SK-N-SH (cell line): ENCODE measurements around the gene BTN3A1. TPM values are rescaled to one million over a fixed set of nuclear protein-coding genes. Genes with fewer than 3 reads are reported as not detected.

Source experiments
- CTCF ChIA-PET: fragments of 300-600, 350-600 bp; formaldehyde crosslinking; extraction: SDS; loops from one replicate; lab custom pipeline; 2021; lab: Yijun Ruan, JAX
- POLR2A ChIA-PET: fragments of 350-600 bp; sonication (Branson Sonifier 250); formaldehyde crosslinking; extraction: SDS; loops from one replicate; lab custom pipeline; 2020; ENCODE audit warnings: antibody characterized with exemption, inconsistent platforms; lab: Yijun Ruan, JAX
- DNase-seq: peaks from one replicate; pipeline ENCODE4 v3.0.0; 2012
- H2AFZ ChIP-seq: fragments of 200-600 bp; sonication (generic); 2 replicates; pipeline ENCODE4 v1.8.1; 2016; ENCODE audit warnings: antibody characterized with exemption, mild to moderate bottlenecking, low read depth
- H3F3A ChIP-seq: fragments of 200-600 bp; sonication (generic); replicated peaks from 2 replicates; pipeline ENCODE3; 2016; ENCODE audit warnings: antibody characterized with exemption, mild to moderate bottlenecking; ENCODE audit not compliant: insufficient read depth
- H3K27ac ChIP-seq, 2 experiments: fragments of 200-500 bp in 1 of 2; fragments of 200-600 bp in 1 of 2; sonication (Bioruptor generic) in 1 of 2; sonication (generic), shearing (Covaris generic) in 1 of 2; 2 replicates each; pipeline versions ENCODE4 v1.5.1 to v1.6.1; 2014 to 2016; ENCODE audit warnings: low read depth in 2 of 2, inconsistent platforms in 1 of 2, low read length in 1 of 2, mild to moderate bottlenecking in 1 of 2, mixed read lengths in 1 of 2
- H3K27me3 ChIP-seq: fragments of 200-600 bp; sonication (generic), shearing (Covaris generic); 2 replicates; pipeline ENCODE4 v1.6.1; 2016; ENCODE audit warnings: mixed run types; ENCODE audit not compliant: insufficient read depth
- H3K36me3 ChIP-seq, 2 experiments: fragments of 200-500 bp in 1 of 2; fragments of 200-600 bp in 1 of 2; sonication (Bioruptor generic) in 1 of 2; sonication (generic) in 1 of 2; replicated peaks in 1 of 2; 2 replicates each; pipeline versions ENCODE3 to v1.5.1; 2014 to 2016; ENCODE audit warnings: low read length in 1 of 2, mild to moderate bottlenecking in 1 of 2; ENCODE audit not compliant: insufficient read depth in 2 of 2, control insufficient read depth in 1 of 2
- H3K4me1 ChIP-seq, 2 experiments: fragments of 200-500 bp in 1 of 2; fragments of 200-600 bp in 1 of 2; sonication (Bioruptor generic) in 1 of 2; sonication (generic), shearing (Covaris generic) in 1 of 2; 2 replicates each; pipeline versions ENCODE4 v1.5.1 to v1.6.1; 2014 to 2016; ENCODE audit warnings: low read depth in 1 of 2, low read length in 1 of 2, mixed run types in 1 of 2; ENCODE audit not compliant: insufficient read depth in 2 of 2, control insufficient read depth in 1 of 2
- H3K4me2 ChIP-seq: fragments of 200-600 bp; sonication (generic), shearing (Covaris generic); 2 replicates; pipeline ENCODE4 v1.6.1; 2017; ENCODE audit warnings: mixed run types
- H3K4me3 ChIP-seq, 2 experiments: fragments of 200-500 bp in 1 of 2; fragments of 200-600 bp in 1 of 2; sonication (Bioruptor generic) in 1 of 2; sonication (generic), shearing (Covaris generic) in 1 of 2; 2 replicates each; pipeline versions ENCODE4 v1.5.1 to v1.8.1; 2014 to 2016; ENCODE audit warnings: low read depth in 2 of 2, inconsistent platforms in 1 of 2, low read length in 1 of 2, mild to moderate bottlenecking in 1 of 2, mixed read lengths in 1 of 2, moderate library complexity in 1 of 2
- H3K79me2 ChIP-seq: fragments of 200-600 bp; sonication (generic); 2 replicates; pipeline ENCODE4 v1.8.1; 2017; ENCODE audit warnings: mild to moderate bottlenecking; ENCODE audit not compliant: insufficient read depth
- H3K9ac ChIP-seq: fragments of 200-600 bp; sonication (generic); 2 replicates; pipeline ENCODE4 v1.6.1; 2017; ENCODE audit warnings: mixed run types
- H3K9me2 ChIP-seq: fragments of 200-600 bp; sonication (generic); 2 replicates; pipeline ENCODE4 v1.6.1; 2017; ENCODE audit warnings: mixed run types
- H3K9me3 ChIP-seq: fragments of 200-600 bp; sonication (generic); 2 replicates; pipeline ENCODE4 v1.6.1; 2017; ENCODE audit warnings: mixed run types, mild to moderate bottlenecking, moderate library complexity
- H4K20me1 ChIP-seq: fragments of 200-600 bp; sonication (generic); 2 replicates; pipeline ENCODE4 v1.6.1; 2017; ENCODE audit warnings: mild to moderate bottlenecking, mixed run types; ENCODE audit not compliant: insufficient read depth
- CTCF ChIP-seq: fragments of 200-600 bp; sonication (generic); IDR thresholded peaks from 2 replicates; pipeline ENCODE4 v1.6.1; 2017; ENCODE audit warnings: antibody characterized with exemption, mild to moderate bottlenecking, moderate library complexity
- ELF1 ChIP-seq: IDR thresholded peaks from 2 replicates; pipeline ENCODE4 v1.4.0; 2012
- FOXJ3 ChIP-seq: sonication (generic); formaldehyde crosslinking; IDR thresholded peaks from 2 replicates; pipeline ENCODE4 v1.5.1; 2020; ENCODE audit warnings: mild to moderate bottlenecking, missing genetic modification reagents
- GABPA ChIP-seq: IDR thresholded peaks from 2 replicates; pipeline ENCODE4 v1.4.0; 2012; ENCODE audit warnings: low read depth, mild to moderate bottlenecking
- MEF2A ChIP-seq: IDR thresholded peaks from 2 replicates; pipeline ENCODE4 v1.4.0; 2012; ENCODE audit warnings: low read depth, borderline replicate concordance
- NFIC ChIP-seq: IDR thresholded peaks from 2 replicates; pipeline ENCODE4 v1.4.0; 2012; ENCODE audit warnings: borderline replicate concordance
- POLR2AphosphoS5 ChIP-seq: IDR thresholded peaks from 2 replicates; pipeline ENCODE4 v1.6.1; 2012; ENCODE audit warnings: low read depth, low read length
- RCOR1 ChIP-seq: fragments of 150-350 bp; IDR thresholded peaks from 2 replicates; pipeline ENCODE4 v1.6.1; 2017; ENCODE audit warnings: antibody characterized with exemption, low read length
- SIN3A ChIP-seq: IDR thresholded peaks from 2 replicates; pipeline ENCODE4 v1.6.1; 2012; ENCODE audit warnings: low read depth, mild to moderate bottlenecking, low read length, moderate library complexity, borderline replicate concordance
- SMC3 ChIP-seq: IDR thresholded peaks from 2 replicates; pipeline ENCODE4 v1.6.1; 2012; ENCODE audit warnings: low read depth, low read length, improper control_type of control experiment
- TEAD4 ChIP-seq: IDR thresholded peaks from 2 replicates; pipeline ENCODE4 v1.4.0; 2012; ENCODE audit warnings: mild to moderate bottlenecking, borderline replicate concordance; ENCODE audit not compliant: insufficient read depth
- YY1 ChIP-seq: IDR thresholded peaks from 2 replicates; pipeline ENCODE4 v1.4.0; 2012; ENCODE audit warnings: low read depth, mild to moderate bottlenecking
- WGBS: methylation state at CpG from one replicate; pipeline ENCODE4 v1.1.6; 2017; ENCODE audit warnings: low lambda C conversion rate; 5-methylcytosine and 5-hydroxymethylcytosine counted together
- polyA plus RNA-seq, 3 experiments: library from polyadenylated mRNA; depleted of rRNA; stranded (reverse); fragments of >200 nt; gene quantifications; 2 replicates each; pipeline ENCODE4 v1.2.3, GENCODE V29; 2012
- TF ChIP-seq, protein P1 (sequence below): IDR thresholded peaks from 2 replicates; pipeline ENCODE4 v1.6.1; 2012; ENCODE audit warnings: mild to moderate bottlenecking, low read depth, low read length, moderate library complexity
- TF ChIP-seq, protein P2 (sequence below): IDR thresholded peaks from 2 replicates; pipeline ENCODE4 v1.4.0; 2012; ENCODE audit warnings: low read depth, borderline replicate concordance
- TF ChIP-seq, protein P3 (sequence below): IDR thresholded peaks from 2 replicates; pipeline ENCODE4 v1.4.0; 2012; ENCODE audit warnings: low read depth, borderline replicate concordance
- TF ChIP-seq, protein P4 (sequence below): IDR thresholded peaks from 2 replicates; pipeline ENCODE4; 2012
- TF ChIP-seq, protein P5 (sequence below): fragments of 150-350 bp; IDR thresholded peaks from 2 replicates; pipeline ENCODE4 v1.6.1; 2016; ENCODE audit warnings: mild to moderate bottlenecking, low read depth, low read length

The BTN3A1 gene
- polyA plus RNA-seq, 1 of the 3 experiments (the other 2 are of a cell fraction): 14.2 TPM

DNA sequence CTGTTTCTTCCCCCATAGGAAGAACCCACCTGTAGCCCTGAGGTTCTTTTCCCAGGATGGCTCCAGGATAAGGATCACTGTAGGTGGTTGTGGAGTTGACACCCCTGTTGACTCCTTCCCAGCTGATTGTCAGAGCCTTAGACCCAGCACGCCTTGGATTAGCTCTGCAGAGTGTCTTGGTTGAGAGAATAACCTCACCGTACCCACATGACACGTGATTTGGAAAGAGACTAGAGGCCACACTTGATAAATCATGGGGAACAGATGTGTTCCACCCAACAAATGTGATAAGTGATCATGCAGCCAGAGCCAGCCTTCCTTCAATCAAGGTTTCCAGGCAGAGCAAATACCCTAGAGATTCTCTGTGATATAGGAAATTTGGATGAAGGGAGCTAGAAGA is 12.2 kb downstream of the BTN3A1 start:
- no peaks in the 10 kb centered on the region for H3K79me2 ChIP-seq
- H3K27me3 ChIP-seq: no peaks in the 10 kb centered on the region
- H3K4me1 ChIP-seq: no peaks in the 10 kb centered on the region
- H3K9me3 ChIP-seq: no peaks in the 10 kb centered on the region
- CTCF ChIA-PET: no interaction called here
- H3K36me3 ChIP-seq: peaks cover 0 to 23% of the 10 kb centered on the region in 2 experiments
- TF ChIP-seq POLR2AphosphoS5 (no peak), RCOR1 (no peak)
- POLR2A ChIA-PET: interaction anchor here (0.6 kb wide), 1 partner anchor 31 kb away, joined by 3 read pairs; no protein-coding TSS in a partner anchor
- no peaks in the 10 kb centered on the region for H3F3A ChIP-seq
- 83% methylated on average over 3 of the region's 3 CpGs for WGBS
- no peaks in the 10 kb centered on the region for H3K9me2 ChIP-seq
- H3K4me2 ChIP-seq: no peak overlapping the region
- no peak overlapping the region for H3K9ac ChIP-seq
- no peak for DNase-seq
- H3K4me3 ChIP-seq: no peak overlapping the region
- H3K27ac ChIP-seq: no peak overlapping the region
- H4K20me1 ChIP-seq: no peaks in the 10 kb centered on the region
- H2AFZ ChIP-seq: no peak overlapping the region

DNA sequence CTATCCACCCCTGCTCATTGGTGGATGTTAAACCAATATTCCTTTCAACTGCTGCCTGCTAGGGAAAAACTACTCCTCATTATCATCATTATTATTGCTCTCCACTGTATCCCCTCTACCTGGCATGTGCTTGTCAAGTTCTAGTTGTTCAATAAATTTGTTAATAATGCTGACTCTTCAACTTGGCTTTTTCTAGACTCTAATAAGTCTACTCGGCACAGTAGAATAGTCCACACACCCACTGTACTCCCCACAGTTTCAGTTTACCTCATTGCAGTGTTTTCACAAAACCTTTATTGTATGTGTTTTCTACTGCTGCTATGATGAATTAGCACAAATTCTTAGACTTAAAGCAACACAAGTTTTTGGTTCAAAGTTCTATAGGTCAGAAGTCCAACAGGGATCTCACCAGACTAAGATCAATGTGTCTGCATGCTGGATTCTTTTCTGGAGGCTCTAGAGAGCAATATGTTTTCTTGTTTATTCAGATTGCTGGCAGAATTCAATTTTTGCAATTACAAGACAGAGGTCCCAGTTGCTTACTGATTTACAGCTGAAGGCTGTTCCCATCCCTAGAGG is 13.1 kb downstream of the BTN3A1 start:
- POLR2A ChIA-PET: no interaction called here
- no peaks in the 10 kb centered on the region for H3K79me2 ChIP-seq
- CTCF ChIA-PET: no interaction called here
- H3K27me3 ChIP-seq: no peaks in the 10 kb centered on the region
- H3K36me3 ChIP-seq: peaks cover 0 to 18% of the 10 kb centered on the region in 2 experiments
- H3K4me2 ChIP-seq: no peak overlapping the region
- WGBS: 94% methylated on average over 1 of the region's 1 CpG
- no peaks in the 10 kb centered on the region for H3K9me2 ChIP-seq
- no peaks in the 10 kb centered on the region for H4K20me1 ChIP-seq
- H3K4me3 ChIP-seq: no peak overlapping the region
- H2AFZ ChIP-seq: no peak overlapping the region
- no peaks in the 10 kb centered on the region for H3K9me3 ChIP-seq
- no peak for DNase-seq
- no peak overlapping the region for H3K9ac ChIP-seq
- no peaks in the 10 kb centered on the region for H3F3A ChIP-seq
- H3K4me1 ChIP-seq: no peaks in the 10 kb centered on the region
- H3K27ac ChIP-seq: no peak overlapping the region
- TF ChIP-seq YY1 (no peak), TEAD4 (no peak), ELF1 (no peak), NFIC (no peak), SIN3A (no peak), FOXJ3 (no peak), GABPA (no peak), SMC3 (no peak), CTCF (no peak), MEF2A (no peak)
- TF ChIP-seq, protein P1, sequence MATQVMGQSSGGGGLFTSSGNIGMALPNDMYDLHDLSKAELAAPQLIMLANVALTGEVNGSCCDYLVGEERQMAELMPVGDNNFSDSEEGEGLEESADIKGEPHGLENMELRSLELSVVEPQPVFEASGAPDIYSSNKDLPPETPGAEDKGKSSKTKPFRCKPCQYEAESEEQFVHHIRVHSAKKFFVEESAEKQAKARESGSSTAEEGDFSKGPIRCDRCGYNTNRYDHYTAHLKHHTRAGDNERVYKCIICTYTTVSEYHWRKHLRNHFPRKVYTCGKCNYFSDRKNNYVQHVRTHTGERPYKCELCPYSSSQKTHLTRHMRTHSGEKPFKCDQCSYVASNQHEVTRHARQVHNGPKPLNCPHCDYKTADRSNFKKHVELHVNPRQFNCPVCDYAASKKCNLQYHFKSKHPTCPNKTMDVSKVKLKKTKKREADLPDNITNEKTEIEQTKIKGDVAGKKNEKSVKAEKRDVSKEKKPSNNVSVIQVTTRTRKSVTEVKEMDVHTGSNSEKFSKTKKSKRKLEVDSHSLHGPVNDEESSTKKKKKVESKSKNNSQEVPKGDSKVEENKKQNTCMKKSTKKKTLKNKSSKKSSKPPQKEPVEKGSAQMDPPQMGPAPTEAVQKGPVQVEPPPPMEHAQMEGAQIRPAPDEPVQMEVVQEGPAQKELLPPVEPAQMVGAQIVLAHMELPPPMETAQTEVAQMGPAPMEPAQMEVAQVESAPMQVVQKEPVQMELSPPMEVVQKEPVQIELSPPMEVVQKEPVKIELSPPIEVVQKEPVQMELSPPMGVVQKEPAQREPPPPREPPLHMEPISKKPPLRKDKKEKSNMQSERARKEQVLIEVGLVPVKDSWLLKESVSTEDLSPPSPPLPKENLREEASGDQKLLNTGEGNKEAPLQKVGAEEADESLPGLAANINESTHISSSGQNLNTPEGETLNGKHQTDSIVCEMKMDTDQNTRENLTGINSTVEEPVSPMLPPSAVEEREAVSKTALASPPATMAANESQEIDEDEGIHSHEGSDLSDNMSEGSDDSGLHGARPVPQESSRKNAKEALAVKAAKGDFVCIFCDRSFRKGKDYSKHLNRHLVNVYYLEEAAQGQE: no peak
- TF ChIP-seq, protein P2, sequence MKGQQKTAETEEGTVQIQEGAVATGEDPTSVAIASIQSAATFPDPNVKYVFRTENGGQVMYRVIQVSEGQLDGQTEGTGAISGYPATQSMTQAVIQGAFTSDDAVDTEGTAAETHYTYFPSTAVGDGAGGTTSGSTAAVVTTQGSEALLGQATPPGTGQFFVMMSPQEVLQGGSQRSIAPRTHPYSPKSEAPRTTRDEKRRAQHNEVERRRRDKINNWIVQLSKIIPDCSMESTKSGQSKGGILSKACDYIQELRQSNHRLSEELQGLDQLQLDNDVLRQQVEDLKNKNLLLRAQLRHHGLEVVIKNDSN: no peak
- TF ChIP-seq, protein P3, sequence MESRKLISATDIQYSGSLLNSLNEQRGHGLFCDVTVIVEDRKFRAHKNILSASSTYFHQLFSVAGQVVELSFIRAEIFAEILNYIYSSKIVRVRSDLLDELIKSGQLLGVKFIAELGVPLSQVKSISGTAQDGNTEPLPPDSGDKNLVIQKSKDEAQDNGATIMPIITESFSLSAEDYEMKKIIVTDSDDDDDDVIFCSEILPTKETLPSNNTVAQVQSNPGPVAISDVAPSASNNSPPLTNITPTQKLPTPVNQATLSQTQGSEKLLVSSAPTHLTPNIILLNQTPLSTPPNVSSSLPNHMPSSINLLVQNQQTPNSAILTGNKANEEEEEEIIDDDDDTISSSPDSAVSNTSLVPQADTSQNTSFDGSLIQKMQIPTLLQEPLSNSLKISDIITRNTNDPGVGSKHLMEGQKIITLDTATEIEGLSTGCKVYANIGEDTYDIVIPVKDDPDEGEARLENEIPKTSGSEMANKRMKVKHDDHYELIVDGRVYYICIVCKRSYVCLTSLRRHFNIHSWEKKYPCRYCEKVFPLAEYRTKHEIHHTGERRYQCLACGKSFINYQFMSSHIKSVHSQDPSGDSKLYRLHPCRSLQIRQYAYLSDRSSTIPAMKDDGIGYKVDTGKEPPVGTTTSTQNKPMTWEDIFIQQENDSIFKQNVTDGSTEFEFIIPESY: no peak
- TF ChIP-seq, protein P4, sequence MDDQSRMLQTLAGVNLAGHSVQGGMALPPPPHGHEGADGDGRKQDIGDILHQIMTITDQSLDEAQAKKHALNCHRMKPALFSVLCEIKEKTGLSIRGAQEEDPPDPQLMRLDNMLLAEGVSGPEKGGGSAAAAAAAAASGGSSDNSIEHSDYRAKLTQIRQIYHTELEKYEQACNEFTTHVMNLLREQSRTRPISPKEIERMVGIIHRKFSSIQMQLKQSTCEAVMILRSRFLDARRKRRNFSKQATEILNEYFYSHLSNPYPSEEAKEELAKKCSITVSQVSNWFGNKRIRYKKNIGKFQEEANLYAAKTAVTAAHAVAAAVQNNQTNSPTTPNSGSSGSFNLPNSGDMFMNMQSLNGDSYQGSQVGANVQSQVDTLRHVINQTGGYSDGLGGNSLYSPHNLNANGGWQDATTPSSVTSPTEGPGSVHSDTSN: no peak
- TF ChIP-seq, protein P5, sequence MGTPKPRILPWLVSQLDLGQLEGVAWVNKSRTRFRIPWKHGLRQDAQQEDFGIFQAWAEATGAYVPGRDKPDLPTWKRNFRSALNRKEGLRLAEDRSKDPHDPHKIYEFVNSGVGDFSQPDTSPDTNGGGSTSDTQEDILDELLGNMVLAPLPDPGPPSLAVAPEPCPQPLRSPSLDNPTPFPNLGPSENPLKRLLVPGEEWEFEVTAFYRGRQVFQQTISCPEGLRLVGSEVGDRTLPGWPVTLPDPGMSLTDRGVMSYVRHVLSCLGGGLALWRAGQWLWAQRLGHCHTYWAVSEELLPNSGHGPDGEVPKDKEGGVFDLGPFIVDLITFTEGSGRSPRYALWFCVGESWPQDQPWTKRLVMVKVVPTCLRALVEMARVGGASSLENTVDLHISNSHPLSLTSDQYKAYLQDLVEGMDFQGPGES: no peak
